Pancreas (tissue), 10 donors: ENCODE data around the gene BMPR1B. TPM values are rescaled to one million over a fixed set of nuclear protein-coding genes. Genes with fewer than 3 reads are reported as not detected.

ENCODE experiments used
- ATAC-seq, 4 donors: fragments of 200-7000 bp; cut with Tn5 transposase; one replicate each; pipeline versions ENCODE4 v1.8.0 to v1.9.1; 2020; ENCODE audit warnings: mild to moderate bottlenecking in 4 of 4, moderate library complexity in 4 of 4
- DNase-seq, 6 donors: peaks; one replicate each; pipeline ENCODE4 v3.0.0-alpha.2; 2020
- FAIRE-seq: peaks from 2 replicates; lab custom pipeline; 2012; peaks lifted over from hg19 to GRCh38; lab: Jason Lieb, UNC
- H3K27ac ChIP-seq, 4 donors: fragments of 200-600 bp; sonication (generic); 1 replicate in 3 of 4; 2 replicates in 1 of 4; pipeline versions ENCODE4 v1.5.0 to v1.8.0; 2020
- H3K27me3 ChIP-seq, 4 donors: fragments of 200-600 bp; one replicate each; pipeline ENCODE4 v1.8.0; 2021
- H3K36me3 ChIP-seq, 3 donors: fragments of 200-600 bp; sonication (generic) in 1 of 3; one replicate each; pipeline versions ENCODE4 v1.5.0 to v1.8.0; 2020 to 2021
- H3K4me1 ChIP-seq, 3 donors: fragments of 200-600 bp; one replicate each; pipeline ENCODE4 v1.8.0; 2021
- H3K4me3 ChIP-seq, 4 donors: fragments of 200-600 bp; sonication (generic) in 2 of 4; one replicate each; pipeline versions ENCODE4 v1.5.0 to v1.8.0; 2020 to 2021
- H3K9me3 ChIP-seq, 4 donors: fragments of 200-600 bp; one replicate each; pipeline ENCODE4 v1.8.0; 2021
- WGBS, 2 donors: extraction: QIAGEN DNeasy Blood & Tissue Kit; methylation state at CpG; one replicate each; pipeline ENCODE4 v1.1.7; 2013; 5-methylcytosine and 5-hydroxymethylcytosine counted together
- intact Hi-C, 3 donors: fragments of 100-400 bp; cut with DNase I; formaldehyde crosslinking; loops; one replicate each; pipeline versions ENCODE4 v1.11.1 to v1.14.2; 2022
- polyA plus RNA-seq, 2 donors: library from polyadenylated mRNA; stranded (reverse); fragments of 200-250 nt; gene quantifications; one replicate each; pipeline ENCODE4 v1.2.3, GENCODE V29; 2013
- total RNA-seq, 6 donors: library from RNA; stranded (reverse); fragmentation: NEBNext Ultra II Directional in 4 of 6; extraction: Animal tissue kit (Norgen Biotek cat#: 25700) in 4 of 6; gene quantifications; one replicate each; pipeline versions ENCODE4 v1.2.1 to v1.2.4, GENCODE V29; 2021 to 2023
- TF ChIP-seq, protein P1 (sequence below), 4 donors: fragments of 200-600 bp; sonication (generic) in 3 of 4; IDR thresholded peaks; one replicate each; pipeline versions ENCODE4 v1.5.0 to v1.8.0; 2021; ENCODE audit warnings: antibody characterized with exemption in 4 of 4
- donor health status: healthy with polysubstance abuse.
- donor health status: DM: no; HTN: no; CAD: no; lungs with moderate emphysema.
- donor health status: DM: no; HTN: no; CAD: no.
- donor health status: control.
- donor health status: control.
- donor health status: Bipolar disorder and iron deficiency.
- donor health status: DM: yes; HTN: yes; CAD: no.
- donor health status: DM: no; HTN: no; CAD: no.
- donor health status: DM: no; HTN: no; CAD: no.
- donor health status: DM: yes; HTN: yes; CAD: no.

The BMPR1B gene
- total and polyA plus RNA-seq, 8 donors: 0.46 to 3.7 (median 1.6) TPM

DNA sequence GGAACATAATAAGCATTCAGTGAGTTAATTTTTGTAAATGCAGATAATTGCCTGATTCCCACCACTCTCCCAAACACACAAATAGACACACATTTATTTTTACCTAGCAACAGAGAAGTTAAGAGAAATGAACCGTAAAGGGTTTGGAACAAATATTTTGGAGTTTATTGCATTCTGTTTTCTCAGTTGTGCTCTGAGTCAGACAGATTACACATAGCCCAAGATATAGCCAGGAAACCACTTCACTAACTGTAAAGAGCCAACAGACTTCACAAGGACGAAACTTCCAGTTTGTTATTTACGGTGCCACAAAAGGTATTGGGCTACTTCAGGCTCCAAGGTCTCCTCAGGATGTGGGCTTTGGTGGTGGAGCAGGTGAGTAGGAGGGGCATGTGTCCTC is 217.0 kb downstream of the BMPR1B start:
- FAIRE-seq: no peak
- ATAC-seq: no peak
- 47 to 49% methylated on average over 3 of the region's 3 CpGs for WGBS, 2 donors

DNA sequence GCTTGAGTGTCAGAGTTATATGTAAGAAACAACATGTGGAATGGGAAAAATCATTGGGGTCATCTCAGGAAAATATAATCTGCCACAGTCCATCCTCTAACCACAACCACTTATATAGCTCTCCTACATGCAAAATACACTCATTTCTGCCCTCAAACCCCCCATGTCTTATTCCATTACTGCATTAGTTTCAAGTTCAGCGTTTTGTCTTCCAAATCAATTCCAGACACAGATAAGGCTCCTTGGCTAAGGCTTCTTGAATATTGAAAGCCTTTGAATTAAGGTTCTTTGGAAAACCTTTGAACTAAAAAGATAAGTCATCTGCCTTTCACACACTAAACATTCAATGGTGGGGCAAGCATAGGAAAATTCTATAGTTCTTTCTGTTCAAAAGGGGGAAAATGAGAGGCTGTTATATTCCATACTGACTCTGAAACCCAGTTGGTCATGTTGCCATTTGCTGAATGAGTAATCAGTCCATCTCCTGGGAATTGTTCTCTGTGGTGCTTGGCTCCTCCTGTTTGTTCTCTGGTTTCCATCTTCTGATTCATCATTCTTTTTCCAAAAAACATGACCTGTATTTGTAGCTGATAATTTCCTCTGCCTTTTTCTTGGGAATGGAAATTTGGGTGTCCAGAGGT is 218.7 kb downstream of the BMPR1B start:
- intact Hi-C loops: no loop called here
- no peak for FAIRE-seq

More for the DNA sequence above, 217.0 kb downstream of the BMPR1B start:
- H3K27me3 ChIP-seq: no peaks in the 10 kb centered on the region
- H3K9me3 ChIP-seq: no peaks in the 10 kb centered on the region
- no peak overlapping the region for H3K27ac ChIP-seq
- TF ChIP-seq, protein P1, sequence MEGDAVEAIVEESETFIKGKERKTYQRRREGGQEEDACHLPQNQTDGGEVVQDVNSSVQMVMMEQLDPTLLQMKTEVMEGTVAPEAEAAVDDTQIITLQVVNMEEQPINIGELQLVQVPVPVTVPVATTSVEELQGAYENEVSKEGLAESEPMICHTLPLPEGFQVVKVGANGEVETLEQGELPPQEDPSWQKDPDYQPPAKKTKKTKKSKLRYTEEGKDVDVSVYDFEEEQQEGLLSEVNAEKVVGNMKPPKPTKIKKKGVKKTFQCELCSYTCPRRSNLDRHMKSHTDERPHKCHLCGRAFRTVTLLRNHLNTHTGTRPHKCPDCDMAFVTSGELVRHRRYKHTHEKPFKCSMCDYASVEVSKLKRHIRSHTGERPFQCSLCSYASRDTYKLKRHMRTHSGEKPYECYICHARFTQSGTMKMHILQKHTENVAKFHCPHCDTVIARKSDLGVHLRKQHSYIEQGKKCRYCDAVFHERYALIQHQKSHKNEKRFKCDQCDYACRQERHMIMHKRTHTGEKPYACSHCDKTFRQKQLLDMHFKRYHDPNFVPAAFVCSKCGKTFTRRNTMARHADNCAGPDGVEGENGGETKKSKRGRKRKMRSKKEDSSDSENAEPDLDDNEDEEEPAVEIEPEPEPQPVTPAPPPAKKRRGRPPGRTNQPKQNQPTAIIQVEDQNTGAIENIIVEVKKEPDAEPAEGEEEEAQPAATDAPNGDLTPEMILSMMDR (IDR thresholded peaks at IDR 0.05): no peak
- H3K36me3 ChIP-seq: no peaks in the 10 kb centered on the region
- no peaks in the 10 kb centered on the region for H3K4me1 ChIP-seq
- H3K4me3 ChIP-seq: no peak overlapping the region
- no peak for DNase-seq
- intact Hi-C loops: no loop called here

DNA sequence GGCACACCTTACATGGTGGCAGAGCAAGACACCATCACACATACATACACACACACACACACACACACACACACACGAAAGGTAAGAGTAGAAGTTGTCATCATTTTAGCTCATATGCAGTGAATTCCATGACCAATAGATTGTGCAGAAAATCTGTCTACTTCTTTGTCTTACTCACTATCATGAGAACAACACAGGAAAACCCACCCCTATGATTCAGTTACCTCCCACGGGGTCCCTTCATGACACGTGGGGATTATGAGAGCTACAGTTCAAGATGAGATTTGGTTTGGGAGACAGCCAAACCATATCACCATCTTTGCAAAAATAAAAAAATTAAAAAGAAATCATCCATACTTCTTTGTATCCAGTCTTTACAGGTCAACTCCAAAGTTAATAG is 221.1 kb downstream of the BMPR1B start:
- intact Hi-C loops: no loop called here
- ATAC-seq: no peak
- no peaks in the 10 kb centered on the region for H3K9me3 ChIP-seq
- H3K4me1 ChIP-seq: no peaks in the 10 kb centered on the region
- H3K4me3 ChIP-seq: no peak overlapping the region
- H3K27me3 ChIP-seq: no peaks in the 10 kb centered on the region
- 64 to 78% methylated on average over 3 of the region's 3 CpGs for WGBS, 2 donors
- no peaks in the 10 kb centered on the region for H3K36me3 ChIP-seq
- TF ChIP-seq, protein P1 (IDR thresholded peaks at IDR 0.05): no peak
- FAIRE-seq: no peak
- no peak for DNase-seq
- H3K27ac ChIP-seq: no peak overlapping the region

More for the DNA sequence above, 218.7 kb downstream of the BMPR1B start:
- Histone ChIP-seq H3K4me3 (no peak overlapping the region), H3K9me3 (no peaks in the 10 kb centered on the region), H3K36me3 (no peaks in the 10 kb centered on the region), H3K4me1 (no peaks in the 10 kb centered on the region), H3K27me3 (no peaks in the 10 kb centered on the region), H3K27ac (no peak overlapping the region)
- DNase-seq (no peak), ATAC-seq (no peak)
- WGBS, 2 donors: 29 to 50% methylated on average over 1 of the region's 1 CpG
- TF ChIP-seq, protein P1 (IDR thresholded peaks at IDR 0.05): no peak

DNA sequence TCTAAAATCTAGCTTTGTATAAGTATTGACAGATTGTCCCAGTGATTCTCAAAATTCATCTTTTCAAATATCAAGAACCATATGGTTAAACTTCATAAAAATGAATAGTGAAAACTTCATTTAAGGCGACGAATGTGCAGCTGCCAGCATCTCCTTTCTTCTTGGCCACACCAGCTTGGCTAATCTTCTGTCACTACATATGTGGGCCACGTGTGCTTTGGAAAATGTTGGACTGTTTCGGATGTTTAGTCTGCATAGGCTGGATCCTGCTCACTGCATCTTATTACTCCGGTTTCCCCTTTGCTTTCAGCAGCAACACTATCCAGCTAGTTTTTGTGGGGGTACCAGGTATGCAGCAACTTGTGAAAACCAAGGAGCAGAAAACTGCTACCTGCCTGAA is 221.9 kb downstream of the BMPR1B start:
- no peak for ATAC-seq
- Histone ChIP-seq H3K4me1 (no peaks in the 10 kb centered on the region), H3K4me3 (no peak overlapping the region), H3K36me3 (no peaks in the 10 kb centered on the region), H3K27me3 (no peaks in the 10 kb centered on the region), H3K27ac (no peak overlapping the region), H3K9me3 (no peaks in the 10 kb centered on the region)
- WGBS, 2 donors: 80 to 89% methylated on average over 5 of the region's 5 CpGs
- FAIRE-seq: no peak
- TF ChIP-seq, protein P1 (IDR thresholded peaks at IDR 0.05): no peak
- intact Hi-C loops: no loop called here
- no peak for DNase-seq

DNA sequence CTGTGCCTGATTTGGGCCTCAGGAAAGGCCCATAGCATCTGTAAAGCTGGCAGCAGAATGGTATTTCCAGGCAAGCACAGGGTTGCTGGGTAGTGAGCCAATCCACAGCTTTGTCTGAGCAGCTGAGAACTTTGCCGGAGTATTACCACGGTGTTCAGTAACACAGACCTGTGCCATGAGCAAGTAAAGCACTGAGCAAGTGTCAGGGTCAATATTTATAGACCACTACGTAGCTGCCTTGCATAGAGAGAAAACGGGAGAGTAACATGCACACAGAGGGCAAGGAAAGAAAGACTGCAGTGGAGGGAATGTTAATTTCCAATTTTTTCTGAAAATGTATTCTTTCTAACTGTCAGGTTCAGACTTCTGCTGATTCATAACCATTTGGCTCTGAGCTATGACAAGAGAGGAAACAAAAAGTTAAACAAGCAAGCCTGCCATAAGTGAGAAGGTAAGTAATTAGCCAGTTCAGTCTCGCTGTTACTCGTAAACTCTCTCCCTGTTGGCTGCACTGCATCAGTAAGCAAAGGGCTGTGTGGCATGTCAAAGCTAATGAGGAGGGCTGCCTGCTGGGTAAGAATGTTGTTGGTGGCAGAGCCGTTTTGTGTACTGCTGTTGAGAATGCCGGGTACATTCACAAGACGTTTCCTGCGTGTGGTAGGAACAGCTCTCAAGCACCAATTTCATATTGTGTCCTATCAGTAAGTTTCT is 238.1 kb downstream of the BMPR1B start:
- Histone ChIP-seq H3K4me1 (peaks cover 0 to 11% (median 0%) of the 10 kb centered on the region in 3 donors), H3K27ac (peak overlapping the region in 2 of 4 donors; percentile 37 to 55), H3K36me3 (no peaks in the 10 kb centered on the region), H3K4me3 (peak overlapping the region in 2 of 4 donors; percentile 13 to 26), H3K27me3 (no peaks in the 10 kb centered on the region), H3K9me3 (no peaks in the 10 kb centered on the region)
- intact Hi-C loops: no loop called here
- TF ChIP-seq, protein P1 (IDR thresholded peaks at IDR 0.05): no peak
- FAIRE-seq (no peak), ATAC-seq (peak; percentile 80 to 96 (median 90)), DNase-seq (peak in 2 of 6 donors; percentile 14 to 41)
- 3 to 4% methylated on average over 10 of the region's 10 CpGs for WGBS, 2 donors
